Adrenal gland (tissue), 5 donors: Measurements from ENCODE around the gene KRTAP10-3.

Source experiments
- CTCF ChIP-seq, 6 experiments: fragments of 450-650 bp in 4 of 6; fragments of 200-600 bp in 2 of 6; sonication (generic) in 1 of 6; IDR thresholded peaks; 1 replicate in 5 of 6; 2 replicates in 1 of 6; pipeline versions ENCODE4 v1.5.1 to v1.8.0; 2016 to 2021; ENCODE audit warnings: antibody characterized with exemption in 6 of 6, mild to moderate bottlenecking in 2 of 6, moderate library complexity in 1 of 6
- POLR2A ChIP-seq, 2 donors: fragments of 450-650 bp; IDR thresholded peaks; one replicate each; pipeline ENCODE4 v1.6.1; 2017; ENCODE audit warnings: antibody characterized with exemption in 2 of 2, mild to moderate bottlenecking in 2 of 2, moderate library complexity in 1 of 2
- donor health status: DM: no; HTN: no; CAD: no.

GRCh38 chr21:44585892-44586291 is 27.3 kb upstream of the KRTAP10-3 start:
- TF ChIP-seq CTCF (IDR thresholded peaks at IDR 0.05) (no peak), POLR2A (IDR thresholded peaks at IDR 0.05) (no peak)
